Activated T-cell treated with anti-CD3 and anti-CD28 coated beads for 1 hour (primary cell): Measurements from ENCODE around the gene ZNF723.
"Not testable (repeated sequence)": the region's sequence is repeated elsewhere in the genome, so short reads cannot be mapped to it uniquely, and the experiment has no call there.

Experiments used
- DNase-seq: peaks from one replicate; pipeline ENCODE4 v3.0.0-alpha.2; 2020; ENCODE audit warnings: low read depth

ZNF723 gene

GRCh38 chr19:22832031-22832762 lies at the start of gene ZNF723:
Gene ZNF723 (plus strand): TSS chr19:22832291. CDS start chr19:22832380, 89 bp downstream.
- no peak for DNase-seq

- no peak for DNase-seq
Measured at GRCh38 chr19:22783651-22784410, 48.3 kb upstream of the ZNF723 start, which contains the start of gene ZNF99. Gene ZNF99 (minus strand): TSS chr19:22784151. CDS start chr19:22784016, 135 bp downstream.

GRCh38 chr19:22792863-22793262 lies 39.2 kb upstream of the ZNF723 start:
- not testable (repeated sequence) for DNase-seq

- no peak for DNase-seq
Measured at GRCh38 chr19:22797040-22797439, 35.1 kb upstream of the ZNF723 start.

GRCh38 chr19:22806418-22806817 lies 25.7 kb upstream of the ZNF723 start:
- no peak for DNase-seq

- no peak for DNase-seq
Measured at GRCh38 chr19:22807061-22807835, 24.8 kb upstream of the ZNF723 start.

GRCh38 chr19:22814124-22814523 lies 18.0 kb upstream of the ZNF723 start:
- no peak for DNase-seq

GRCh38 chr19:22831211-22831610 lies 880 bp upstream of the ZNF723 start:
- no peak for DNase-seq

GRCh38 chr19:22857713-22858320 lies 25.7 kb downstream of the ZNF723 start:
- DNase-seq: not testable (repeated sequence)

- no peak for DNase-seq
Measured at GRCh38 chr19:22882797-22883196, 50.7 kb downstream of the ZNF723 start.

- DNase-seq: no peak
Measured at GRCh38 chr19:22893855-22894270, 61.8 kb downstream of the ZNF723 start.

GRCh38 chr19:22901431-22902130 lies 69.5 kb downstream of the ZNF723 start:
- no peak for DNase-seq
